Muscle layer of duodenum (tissue), 2 donors: ENCODE results near the gene SNN.

Experiments
- H3K27ac ChIP-seq: one replicate; pipeline ENCODE4 v1.7.0; 2013; ENCODE audit warnings: mild to moderate bottlenecking, low read length
- H3K27me3 ChIP-seq: one replicate; pipeline ENCODE4 v1.7.0; 2013; ENCODE audit warnings: low read depth, mild to moderate bottlenecking, control low read depth, low read length
- H3K36me3 ChIP-seq, 2 donors: one replicate each; pipeline ENCODE4 v1.7.0; 2013; ENCODE audit warnings: low read length in 2 of 2, control low read depth in 1 of 2, mild to moderate bottlenecking in 1 of 2; ENCODE audit not compliant: insufficient read depth in 2 of 2, control insufficient read depth in 1 of 2
- H3K4me1 ChIP-seq, 2 donors: one replicate each; pipeline ENCODE4 v1.7.0; 2013; ENCODE audit warnings: low read length in 2 of 2, mild to moderate bottlenecking in 2 of 2, control low read depth in 1 of 2, moderate library complexity in 1 of 2; ENCODE audit not compliant: insufficient read depth in 2 of 2, control insufficient read depth in 1 of 2
- H3K4me3 ChIP-seq, 2 donors: one replicate each; pipeline ENCODE4 v1.7.0; 2013; ENCODE audit warnings: low read length in 2 of 2, low read depth in 1 of 2, mild to moderate bottlenecking in 1 of 2
- H3K9me3 ChIP-seq, 2 donors: one replicate each; pipeline ENCODE4 v1.7.0; 2013; ENCODE audit warnings: low read length in 2 of 2, control low read depth in 1 of 2, mild to moderate bottlenecking in 1 of 2; ENCODE audit not compliant: control insufficient read depth in 1 of 2
- donor health status: healthy.

The SNN gene

GRCh38 chr16:11697319-11697718, 29.1 kb downstream of the SNN start:
- Histone ChIP-seq H3K27me3 (no peaks in the 10 kb centered on the region), H3K27ac (no peak overlapping the region), H3K9me3 (no peaks in the 10 kb centered on the region), H3K36me3 (peaks cover 56 to 57% of the 10 kb centered on the region in 2 donors), H3K4me1 (no peaks in the 10 kb centered on the region), H3K4me3 (no peak overlapping the region)

DNA sequence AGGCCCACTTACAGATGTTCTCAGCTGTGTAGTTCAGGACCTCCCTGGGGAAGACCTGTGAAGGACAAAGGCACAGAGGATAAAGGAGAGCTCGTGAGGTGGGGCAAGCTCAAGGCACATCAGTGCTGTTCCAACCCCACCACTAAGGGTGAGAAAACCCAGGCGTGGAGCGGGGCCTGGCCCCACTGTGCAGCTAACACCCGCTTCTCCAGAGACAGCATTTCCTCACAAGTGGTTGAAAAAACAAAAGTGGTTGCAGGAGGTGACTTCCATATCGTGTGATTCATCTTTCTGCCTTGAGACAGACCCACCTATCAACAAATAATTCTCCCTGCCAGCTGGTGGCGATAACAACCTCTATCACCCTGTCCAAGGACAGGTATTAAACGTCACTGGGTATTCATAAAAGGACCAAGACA, 30.0 kb downstream of the SNN start:
- Histone ChIP-seq H3K27ac (no peak overlapping the region), H3K4me3 (no peak overlapping the region), H3K27me3 (no peaks in the 10 kb centered on the region), H3K36me3 (peaks cover 48 to 57% of the 10 kb centered on the region in 2 donors), H3K9me3 (no peaks in the 10 kb centered on the region), H3K4me1 (no peaks in the 10 kb centered on the region)

DNA sequence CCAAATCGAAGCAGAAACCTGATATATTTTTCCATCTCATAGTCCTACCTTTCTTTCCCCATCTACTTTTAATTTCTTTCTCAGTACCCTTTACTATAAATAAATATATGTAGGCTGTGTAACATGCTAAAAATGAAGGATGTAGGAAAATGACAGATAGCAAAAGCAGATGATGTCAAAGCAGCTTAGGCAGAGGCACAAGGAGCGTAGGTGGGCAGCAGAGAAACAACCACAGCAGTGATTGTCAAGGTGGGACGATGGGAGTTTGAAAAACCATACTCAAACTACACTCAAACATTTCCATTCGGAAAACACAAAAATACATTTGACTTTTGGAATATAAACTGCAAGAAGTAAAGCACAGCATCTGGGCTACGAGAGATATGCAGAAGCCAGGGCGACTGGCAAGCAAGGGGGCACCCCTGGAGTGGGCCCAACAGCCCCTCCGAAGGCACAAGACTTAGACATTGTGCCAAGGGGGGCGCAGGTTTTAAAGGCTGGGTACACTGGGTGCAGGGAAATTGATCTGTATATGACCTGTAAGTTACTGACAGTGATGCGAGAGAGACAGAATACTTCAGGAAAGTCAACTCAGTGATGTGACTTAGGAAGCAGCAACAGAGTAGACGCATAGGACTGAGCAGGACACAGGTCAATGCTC, 31.1 kb downstream of the SNN start:
- Histone ChIP-seq H3K9me3 (no peaks in the 10 kb centered on the region), H3K4me1 (no peaks in the 10 kb centered on the region), H3K36me3 (peaks cover 48 to 52% of the 10 kb centered on the region in 2 donors), H3K4me3 (no peak overlapping the region), H3K27ac (no peak overlapping the region), H3K27me3 (no peaks in the 10 kb centered on the region)

GRCh38 chr16:11700264-11701029, 32.2 kb downstream of the SNN start:
- no peak overlapping the region for H3K4me3 ChIP-seq
- H3K27ac ChIP-seq = no peak overlapping the region
- no peaks in the 10 kb centered on the region for H3K27me3 ChIP-seq
- peaks cover 41 to 42% of the 10 kb centered on the region in 2 donors for H3K36me3 ChIP-seq
- H3K9me3 ChIP-seq = no peaks in the 10 kb centered on the region
- no peaks in the 10 kb centered on the region for H3K4me1 ChIP-seq

DNA sequence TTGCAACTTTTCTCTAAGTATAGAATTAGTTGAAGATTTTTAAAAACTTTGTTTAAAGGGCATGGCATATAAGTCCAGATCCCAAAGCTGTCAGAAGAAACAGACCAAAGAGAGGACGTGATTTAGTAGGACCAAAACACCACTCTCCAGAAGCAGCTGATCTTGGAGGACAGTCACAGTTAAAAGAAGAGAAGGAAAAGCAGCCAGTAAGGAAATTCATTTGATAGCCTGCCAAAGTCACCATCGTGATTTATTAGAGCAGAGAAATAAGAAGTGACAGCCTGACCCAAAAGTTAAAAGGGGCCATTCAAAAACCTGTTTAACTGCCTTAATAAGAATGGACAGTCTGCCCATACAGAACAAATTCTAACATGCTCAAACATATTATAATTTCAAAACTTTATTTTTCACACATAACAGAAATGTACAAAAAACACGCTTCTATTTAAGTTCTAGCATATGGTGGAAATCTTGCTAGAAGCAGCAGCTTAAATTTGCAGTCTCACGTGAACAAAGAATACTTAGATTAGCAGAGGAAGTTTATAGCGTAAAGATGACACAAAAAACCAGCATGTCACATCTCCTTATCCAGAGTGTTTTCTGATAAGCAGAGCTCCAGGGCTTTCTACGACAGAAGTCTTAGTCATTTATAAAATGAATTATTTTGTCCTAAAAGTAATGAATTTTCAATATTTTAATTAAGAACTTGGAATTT, 37.2 kb downstream of the SNN start:
- Histone ChIP-seq H3K36me3 (peaks cover 16 to 23% of the 10 kb centered on the region in 2 donors), H3K4me1 (peaks cover 0 to 3% of the 10 kb centered on the region in 2 donors), H3K27ac (no peak overlapping the region), H3K4me3 (no peak overlapping the region), H3K9me3 (no peaks in the 10 kb centered on the region), H3K27me3 (no peaks in the 10 kb centered on the region)

DNA sequence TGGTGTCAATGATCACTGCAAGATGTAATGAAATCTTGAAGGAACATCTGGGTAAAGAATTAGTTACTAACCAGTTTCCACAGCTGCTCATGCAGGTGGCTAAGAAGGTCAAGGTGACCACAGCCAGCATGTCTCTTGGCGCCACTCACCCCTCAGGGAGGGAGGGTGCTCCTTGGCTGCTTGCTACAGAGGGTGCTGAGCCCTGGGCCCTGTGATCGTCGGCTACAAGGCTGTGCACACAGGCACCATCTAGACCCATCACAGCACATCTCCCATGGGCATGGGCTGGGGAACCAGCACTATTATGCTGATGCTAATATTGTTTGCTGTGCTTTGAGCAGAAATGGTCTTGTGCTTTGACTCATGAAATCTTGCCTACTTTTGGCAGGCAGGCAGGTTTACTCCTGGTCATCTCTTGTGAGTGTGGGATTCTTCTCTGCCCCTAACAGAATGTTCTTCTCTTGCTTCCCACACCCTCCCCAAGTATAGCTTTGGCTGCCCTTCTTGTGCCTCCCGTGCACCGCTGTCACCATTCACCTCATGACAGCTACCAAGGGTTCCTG, 38.0 kb downstream of the SNN start:
- H3K36me3 ChIP-seq = peaks cover 14 to 28% of the 10 kb centered on the region in 2 donors
- no peaks in the 10 kb centered on the region for H3K27me3 ChIP-seq
- no peak overlapping the region for H3K27ac ChIP-seq
- no peaks in the 10 kb centered on the region for H3K9me3 ChIP-seq
- peaks cover 0 to 3% of the 10 kb centered on the region in 2 donors for H3K4me1 ChIP-seq
- no peak overlapping the region for H3K4me3 ChIP-seq

DNA sequence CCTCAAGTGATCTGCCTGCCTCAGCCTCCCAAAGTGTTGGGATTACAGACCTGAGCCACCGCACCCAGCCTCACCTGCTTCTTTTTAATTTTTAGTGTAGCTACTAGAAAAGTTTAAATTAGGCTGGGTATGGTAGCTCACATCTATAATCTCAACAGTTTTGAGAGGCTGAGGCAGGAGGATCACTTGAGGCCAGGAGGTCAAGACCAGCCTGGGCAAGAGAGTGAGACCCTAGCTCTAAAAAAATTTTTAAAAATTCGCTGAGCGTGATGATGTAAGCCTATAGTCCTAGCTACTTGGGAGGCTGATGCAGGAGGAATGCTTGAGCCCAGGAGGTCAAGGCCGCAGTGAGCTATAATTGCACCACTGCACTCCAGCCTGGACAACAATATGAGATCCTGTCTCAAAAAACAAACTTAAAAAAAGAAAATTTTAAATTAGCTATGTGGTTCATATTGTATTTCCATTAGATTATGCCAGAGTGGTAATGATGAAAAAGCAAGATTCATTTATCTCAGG, 39.5 kb downstream of the SNN start:
- H3K4me1 ChIP-seq = peaks cover 0 to 3% of the 10 kb centered on the region in 2 donors
- H3K9me3 ChIP-seq = no peaks in the 10 kb centered on the region
- H3K27ac ChIP-seq = no peak overlapping the region
- no peaks in the 10 kb centered on the region for H3K27me3 ChIP-seq
- peaks cover 21 to 33% of the 10 kb centered on the region in 2 donors for H3K36me3 ChIP-seq
- H3K4me3 ChIP-seq = no peak overlapping the region

- Histone ChIP-seq H3K27me3 (no peaks in the 10 kb centered on the region), H3K4me3 (no peak overlapping the region), H3K36me3 (peaks cover 21 to 33% of the 10 kb centered on the region in 2 donors), H3K9me3 (no peaks in the 10 kb centered on the region), H3K4me1 (peaks cover 0 to 3% of the 10 kb centered on the region in 2 donors), H3K27ac (no peak overlapping the region)
These were observed 40.2 kb downstream of the SNN start for GRCh38 chr16:11708421-11708820.

GRCh38 chr16:11711662-11712061, 43.4 kb downstream of the SNN start:
- Histone ChIP-seq H3K9me3 (no peaks in the 10 kb centered on the region), H3K27me3 (no peaks in the 10 kb centered on the region), H3K4me3 (no peak overlapping the region), H3K4me1 (peaks cover 0 to 9% of the 10 kb centered on the region in 2 donors), H3K27ac (no peak overlapping the region), H3K36me3 (peaks cover 14 to 28% of the 10 kb centered on the region in 2 donors)

GRCh38 chr16:11712122-11712521, 43.9 kb downstream of the SNN start:
- H3K4me1 ChIP-seq = peaks cover 0 to 10% of the 10 kb centered on the region in 2 donors
- peaks cover 14 to 28% of the 10 kb centered on the region in 2 donors for H3K36me3 ChIP-seq
- no peak overlapping the region for H3K4me3 ChIP-seq
- no peak overlapping the region for H3K27ac ChIP-seq
- H3K9me3 ChIP-seq = no peaks in the 10 kb centered on the region
- H3K27me3 ChIP-seq = no peaks in the 10 kb centered on the region
